Hematopoietic multipotent progenitor cell treated with erythropoietin and hydrocortisone succinate and interleukin-3 and kit ligand, for 15 days (in vitro differentiated cells): ENCODE results near the gene ASXL2.

Experiments
- DNase-seq: peaks from one replicate; pipeline ENCODE4 v3.0.0-alpha.2; 2015; ENCODE audit warnings: low spot score

ASXL2 gene

DNA sequence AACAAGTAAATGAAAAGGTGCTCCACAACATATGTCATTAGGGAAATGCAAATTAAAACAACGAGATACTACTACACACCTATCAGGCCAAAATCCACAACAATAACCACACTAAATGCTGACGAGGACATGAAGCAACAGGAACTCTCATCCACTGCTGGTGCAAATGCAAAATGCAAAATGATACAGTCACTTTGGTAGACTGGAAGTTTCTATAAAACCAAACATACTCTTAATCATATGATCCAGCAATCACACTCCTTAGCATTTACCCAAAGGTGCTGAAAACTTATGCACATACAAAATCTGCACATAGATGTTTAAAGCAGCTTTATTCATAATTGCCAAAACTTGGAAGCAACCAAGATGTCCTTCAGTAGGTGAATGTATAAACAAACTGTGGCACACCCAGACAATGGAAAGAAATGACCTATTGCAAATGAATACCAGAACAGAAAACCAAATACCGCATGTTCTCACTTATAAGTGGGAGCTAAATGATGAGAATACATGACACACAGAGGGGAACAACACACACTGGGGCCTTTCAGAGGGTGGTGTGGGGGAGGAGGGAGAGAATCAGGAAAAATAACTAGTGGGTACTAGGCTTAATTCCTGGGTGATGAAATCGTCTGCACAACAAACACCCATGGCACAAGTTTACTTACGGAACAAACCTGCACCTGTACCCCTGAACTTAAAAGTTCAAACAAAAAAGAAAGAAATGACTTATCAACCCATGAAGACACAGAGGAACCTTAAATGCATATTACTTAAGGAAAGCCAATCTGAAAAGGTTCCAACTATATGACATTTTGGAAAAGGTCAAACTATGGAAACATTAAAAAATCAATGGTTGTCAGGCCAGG is 80.4 kb downstream of the ASXL2 start:
- DNase-seq, result no peak

DNA sequence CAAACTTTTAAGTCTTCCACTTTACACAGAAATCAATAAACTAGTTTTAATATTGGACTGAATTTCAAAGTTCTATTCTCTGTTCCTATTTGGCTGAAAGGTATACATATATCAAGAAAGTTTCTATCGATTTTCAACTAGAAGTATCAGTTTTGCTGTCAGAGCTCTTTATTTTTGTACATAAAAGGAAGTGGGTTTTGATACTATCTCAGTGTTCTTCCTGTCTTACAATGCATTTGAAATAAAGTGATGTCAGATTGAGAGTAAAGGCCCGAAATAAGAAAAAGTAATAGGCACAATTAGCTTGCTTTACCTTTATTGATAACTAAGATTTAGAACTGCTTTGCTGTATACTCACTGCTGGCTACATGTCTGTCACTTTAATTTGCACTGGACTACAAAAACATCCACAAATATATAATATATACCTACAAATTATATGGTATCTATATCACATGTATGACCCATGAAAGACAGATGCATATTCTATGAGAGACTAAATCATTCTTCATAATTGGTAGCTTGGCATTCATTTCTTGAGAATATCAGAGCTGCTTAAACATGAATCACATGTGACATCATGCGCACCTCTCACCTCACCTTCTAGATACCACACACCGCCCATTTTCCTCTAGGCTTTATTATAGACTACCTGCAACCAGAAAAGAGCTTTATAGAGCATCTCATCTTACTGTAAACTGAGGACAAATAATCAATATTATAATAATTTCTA is 83.6 kb downstream of the ASXL2 start:
- no peak for DNase-seq

DNA sequence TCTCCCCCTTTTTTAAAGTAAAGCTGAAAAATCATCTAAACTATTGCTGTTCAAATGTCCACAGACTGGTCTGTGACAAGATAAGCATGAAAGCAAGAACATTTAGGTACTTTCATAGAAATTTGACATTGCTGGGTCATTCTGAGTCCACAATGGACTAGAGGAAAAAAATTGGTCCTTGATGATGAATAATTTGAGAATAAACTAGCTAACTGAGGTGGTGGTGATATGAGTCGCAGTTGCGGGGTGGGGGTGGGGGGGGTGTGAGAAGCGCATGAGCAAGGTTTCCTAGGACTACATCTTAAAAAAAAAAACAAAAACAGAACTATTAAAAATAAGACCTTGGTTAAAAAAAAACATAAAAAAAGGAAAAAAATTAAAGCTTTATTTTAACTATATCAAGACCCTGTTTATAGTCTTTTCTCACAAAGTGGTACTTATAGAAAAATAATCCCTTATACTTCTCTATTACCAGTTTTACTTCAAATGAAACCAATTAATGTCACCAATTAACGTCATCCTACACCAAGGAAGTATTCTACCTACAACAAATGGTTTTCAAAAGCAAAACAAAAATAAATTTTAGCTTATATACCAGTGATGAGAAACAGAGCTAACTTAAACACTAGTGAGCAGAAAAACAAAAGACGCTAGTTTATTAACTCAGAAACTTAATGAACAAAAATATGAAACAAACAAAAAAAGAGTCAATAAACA is 88.1 kb downstream of the ASXL2 start:
- DNase-seq, result no peak

DNA sequence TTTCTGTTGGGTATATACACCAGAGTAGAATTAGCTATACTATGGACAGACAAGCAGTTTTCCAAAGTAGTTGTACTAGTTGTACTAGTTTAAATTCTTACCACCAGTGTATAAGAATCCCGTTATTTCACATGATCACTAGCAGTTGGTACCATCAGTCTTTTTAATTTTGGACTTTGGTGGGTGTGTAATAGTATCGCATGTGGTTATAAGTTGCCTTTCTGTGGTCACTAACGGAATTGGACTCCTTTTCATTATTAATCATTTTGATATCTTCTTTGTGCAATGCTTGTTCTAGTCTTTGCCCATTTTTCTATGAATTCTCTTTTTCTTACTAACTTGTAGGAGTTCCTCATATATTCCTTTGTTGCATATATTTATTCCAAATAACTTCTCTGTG is 89.8 kb downstream of the ASXL2 start:
- DNase-seq, result no peak

DNA sequence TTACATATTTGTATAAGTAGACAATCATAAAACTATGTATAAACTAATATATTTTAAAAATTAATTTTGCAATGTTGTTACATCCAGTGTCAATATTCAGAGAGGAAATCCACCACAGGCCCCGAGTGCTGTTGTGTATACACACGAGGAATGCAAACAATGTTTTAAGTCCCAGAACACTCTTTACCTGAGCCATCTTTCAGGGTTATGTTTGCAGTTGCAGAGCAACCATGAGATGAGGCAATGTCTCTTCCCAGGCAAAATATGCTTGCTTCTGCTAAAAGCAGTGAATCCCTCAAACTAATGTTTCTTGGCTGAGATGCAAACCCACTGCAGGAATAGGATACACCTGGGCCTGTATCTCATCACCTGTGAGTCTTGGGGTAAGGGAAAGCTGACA is 91.3 kb downstream of the ASXL2 start:
- DNase-seq, result no peak

DNA sequence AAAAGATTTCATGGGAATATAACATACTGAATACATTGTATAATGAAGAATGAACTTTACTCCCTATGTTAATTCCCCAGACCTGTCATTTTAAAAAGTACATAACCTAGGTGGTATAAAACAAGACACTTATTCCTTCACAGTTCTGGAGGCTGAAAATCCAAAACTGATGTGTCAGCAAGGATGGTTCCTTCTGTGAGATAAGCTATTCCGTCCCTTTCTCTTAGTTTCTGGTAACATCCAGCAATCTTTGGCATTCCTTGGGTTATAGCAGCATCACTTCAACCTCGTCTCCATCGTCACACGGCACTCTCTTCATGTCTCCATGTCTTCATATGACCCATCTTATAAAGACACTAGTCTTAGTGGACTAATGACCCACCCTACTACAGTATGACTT is 93.9 kb downstream of the ASXL2 start:
- no peak for DNase-seq

DNA sequence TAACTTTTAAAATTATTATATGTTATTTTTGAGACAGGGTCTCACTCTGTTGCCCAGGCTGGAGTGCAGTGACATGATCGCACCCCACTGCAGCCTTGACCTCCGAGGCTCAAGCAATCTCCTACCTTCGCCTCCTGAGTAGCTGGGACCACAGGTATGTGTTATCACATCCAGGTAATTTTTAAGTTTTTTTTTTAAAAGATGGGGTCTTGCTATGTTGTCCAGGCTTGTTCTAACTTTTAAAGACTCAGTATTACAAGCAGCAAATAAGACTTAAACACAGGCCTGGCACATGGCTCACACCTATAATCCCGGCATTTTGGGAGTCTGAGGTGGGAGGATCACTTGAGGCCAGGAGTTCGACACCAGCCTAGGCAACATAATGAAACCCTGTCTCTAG is 101.2 kb downstream of the ASXL2 start:
- no peak for DNase-seq

DNA sequence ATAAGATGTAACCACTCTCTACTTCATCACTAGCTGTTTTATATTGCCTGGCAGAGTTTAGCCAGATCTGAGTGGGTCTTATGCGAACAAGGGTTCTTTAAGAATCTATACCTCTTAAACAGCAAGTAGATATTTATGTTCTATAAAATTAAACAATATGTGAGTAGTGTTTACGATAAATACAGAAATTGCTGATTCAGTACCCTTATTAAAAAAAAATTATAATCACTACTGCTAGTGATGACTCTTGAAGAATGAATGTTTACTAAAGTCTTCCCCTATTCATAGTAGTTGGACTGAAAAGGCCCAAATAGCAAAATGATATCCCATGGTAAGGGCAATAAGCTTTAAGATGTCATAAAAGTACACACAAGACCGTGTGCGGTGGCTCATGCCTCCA is 106.2 kb downstream of the ASXL2 start:
- DNase-seq, result no peak

DNA sequence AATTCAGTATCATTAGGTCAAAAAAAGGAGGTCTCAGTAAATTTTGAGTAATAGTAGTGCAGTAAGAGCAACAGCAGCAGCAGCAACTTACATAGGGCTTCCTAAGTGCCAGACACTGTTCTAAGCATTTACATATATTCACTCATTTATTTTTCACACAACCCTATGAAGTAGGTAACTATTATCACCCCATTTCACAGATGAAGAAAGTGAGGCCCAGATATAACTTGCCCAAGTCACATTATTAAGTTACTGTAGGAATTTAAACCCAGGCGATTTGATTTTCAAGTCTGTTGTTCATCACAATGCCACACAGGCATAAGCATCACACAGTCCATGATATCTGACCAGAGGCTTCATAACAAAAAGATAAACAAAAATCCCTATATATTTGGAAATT is 114.7 kb downstream of the ASXL2 start:
- no peak for DNase-seq

DNA sequence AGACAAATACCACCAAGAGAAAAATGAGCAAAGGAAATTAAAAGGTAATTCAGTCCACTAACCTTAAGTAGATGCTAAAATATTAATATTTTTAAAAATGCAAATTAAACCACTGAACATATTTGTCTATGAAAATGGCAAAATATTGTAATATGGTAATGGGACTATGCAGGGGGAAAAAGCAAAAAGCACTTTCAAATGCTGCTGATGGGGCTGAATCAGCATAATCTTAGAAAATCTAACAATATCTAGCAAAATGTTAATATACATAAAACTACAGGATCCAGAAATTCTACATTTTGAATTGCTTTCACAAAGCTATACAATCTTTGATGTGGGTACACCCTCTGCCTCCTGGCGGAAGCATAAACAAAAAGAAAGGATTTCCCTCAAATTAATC is 118.0 kb downstream of the ASXL2 start:
- DNase-seq, result no peak

DNA sequence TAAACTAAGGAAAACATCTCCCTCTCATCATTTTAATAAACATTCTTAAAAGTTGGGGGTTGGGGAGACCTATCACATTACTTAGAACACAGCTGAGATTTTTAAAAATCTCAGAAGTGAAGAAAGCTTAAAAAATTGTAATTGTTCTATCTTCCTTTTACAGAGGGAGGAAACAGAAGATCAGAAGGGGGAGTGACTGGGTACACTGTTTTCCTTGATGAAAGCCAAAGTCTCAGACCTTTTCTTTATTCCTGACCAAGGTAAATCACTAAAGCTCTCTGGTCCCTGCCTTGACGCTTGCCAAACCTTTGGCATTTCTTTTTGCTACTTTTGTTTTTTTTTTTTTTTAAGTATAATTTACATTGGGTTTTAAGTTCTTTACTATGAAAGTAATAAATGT is 119.9 kb downstream of the ASXL2 start:
- DNase-seq, result no peak

DNA sequence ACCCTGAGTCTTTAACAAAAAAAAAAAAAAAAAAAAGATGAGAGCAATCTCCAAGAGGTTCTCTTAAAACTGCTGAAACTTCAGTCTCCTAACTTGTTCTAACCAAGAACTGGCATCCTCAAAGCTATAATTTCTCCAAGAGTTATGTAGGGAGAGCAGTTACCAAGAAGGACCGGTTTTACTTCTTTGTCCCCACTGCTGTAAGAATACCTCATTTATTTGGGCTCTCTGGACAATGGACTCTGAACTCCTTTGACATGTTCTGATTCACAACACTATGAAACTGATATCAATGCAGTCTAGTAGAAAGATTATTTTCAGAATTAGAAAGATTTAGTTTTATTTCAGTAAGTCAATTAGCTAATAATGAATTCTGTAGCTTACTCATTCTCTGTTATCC is 120.4 kb downstream of the ASXL2 start:
- DNase-seq, result no peak

DNA sequence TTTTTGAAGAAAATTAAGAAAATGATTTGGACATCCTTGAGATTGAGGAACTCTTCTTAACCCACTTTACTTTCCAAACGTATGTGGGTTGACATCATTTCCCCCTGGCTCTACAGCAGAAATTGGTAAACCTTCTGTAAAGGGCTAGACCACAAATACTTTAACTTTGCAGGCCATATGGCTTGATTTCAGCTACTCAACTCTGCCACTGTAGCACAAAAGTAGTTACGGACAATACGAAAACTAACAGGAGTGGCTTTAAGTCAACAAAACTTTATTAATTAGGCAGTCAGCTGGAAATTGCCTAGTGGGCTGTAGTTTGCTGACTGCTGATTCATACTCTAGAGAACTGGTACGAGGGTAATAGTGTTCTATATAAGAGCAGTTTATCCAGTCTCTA is 121.8 kb downstream of the ASXL2 start:
- no peak for DNase-seq

DNA sequence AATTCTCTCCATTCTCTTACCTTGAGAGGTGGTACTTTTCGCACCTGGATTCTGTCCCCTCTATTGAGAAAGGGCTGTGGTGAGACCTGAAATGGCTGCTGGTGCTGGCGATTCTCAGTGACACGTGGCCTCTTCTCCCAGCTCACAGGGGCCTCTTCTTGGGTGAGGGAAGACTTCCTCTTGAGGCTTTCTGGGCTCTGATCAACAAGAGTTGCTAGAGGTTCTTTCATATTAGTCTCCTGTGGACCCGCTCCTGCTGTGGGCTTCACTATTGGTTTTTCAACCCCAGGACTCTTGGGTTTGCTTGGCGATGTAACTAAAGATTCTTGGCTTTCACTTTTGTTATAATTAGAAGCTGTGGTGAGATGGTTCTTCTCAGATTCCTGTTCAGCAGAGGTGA is 128.6 kb downstream of the ASXL2 start:
- DNase-seq, result no peak

DNA sequence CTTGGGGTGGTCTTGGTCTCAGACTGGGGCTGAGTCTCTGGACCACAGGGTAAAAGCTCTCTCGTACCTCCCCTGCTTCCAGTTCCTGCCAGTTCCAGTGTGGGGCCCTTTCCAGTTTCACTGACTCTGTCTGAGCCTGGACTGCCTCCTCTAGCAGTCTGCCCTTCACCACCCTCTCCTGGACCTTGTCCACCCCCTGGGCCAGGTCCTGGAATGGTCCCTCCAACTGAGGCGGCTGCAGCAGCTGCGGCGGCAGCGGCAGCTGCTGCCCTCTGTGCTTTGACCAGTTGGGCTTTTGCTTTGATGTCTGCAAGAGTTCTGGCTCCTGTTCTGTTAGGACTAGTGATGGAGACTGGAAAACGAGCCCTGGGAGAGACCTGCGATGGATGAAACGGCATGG is 134.2 kb downstream of the ASXL2 start:
- no peak for DNase-seq

DNA sequence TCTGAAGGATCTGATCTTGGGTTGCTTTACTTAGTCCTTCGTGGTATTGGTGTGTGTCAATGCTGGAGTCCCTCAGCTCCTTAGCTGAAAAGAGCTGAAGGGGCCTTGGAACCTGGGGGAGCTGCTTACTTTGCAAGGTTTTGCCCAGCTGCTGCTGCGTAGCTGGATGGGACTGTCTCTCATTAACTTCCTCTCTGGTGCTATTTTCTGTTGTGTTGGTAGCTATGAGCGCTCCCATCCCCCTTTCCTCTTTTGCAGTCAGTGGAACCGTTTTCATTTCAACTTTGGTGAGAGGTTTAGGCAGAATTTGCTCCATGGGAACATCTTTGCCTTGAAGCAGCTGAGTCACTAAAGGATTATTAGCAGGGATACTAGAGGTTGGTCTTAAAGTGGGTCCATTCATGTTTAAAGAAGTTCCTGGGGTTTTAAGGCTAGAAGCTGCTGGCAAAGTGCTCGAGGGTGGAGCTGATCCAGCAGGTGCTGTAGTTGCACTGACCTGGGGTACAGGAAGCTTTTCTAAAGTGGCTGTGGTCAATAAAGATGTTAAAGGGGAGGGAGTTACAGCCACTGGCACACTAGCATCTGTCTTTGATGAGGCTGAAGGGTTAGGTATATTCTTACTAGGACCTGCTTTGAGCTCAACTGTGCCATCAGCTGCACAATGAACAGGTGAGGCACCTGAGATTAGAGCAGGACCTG is 135.0 kb downstream of the ASXL2 start:
- DNase-seq, result no peak

DNA sequence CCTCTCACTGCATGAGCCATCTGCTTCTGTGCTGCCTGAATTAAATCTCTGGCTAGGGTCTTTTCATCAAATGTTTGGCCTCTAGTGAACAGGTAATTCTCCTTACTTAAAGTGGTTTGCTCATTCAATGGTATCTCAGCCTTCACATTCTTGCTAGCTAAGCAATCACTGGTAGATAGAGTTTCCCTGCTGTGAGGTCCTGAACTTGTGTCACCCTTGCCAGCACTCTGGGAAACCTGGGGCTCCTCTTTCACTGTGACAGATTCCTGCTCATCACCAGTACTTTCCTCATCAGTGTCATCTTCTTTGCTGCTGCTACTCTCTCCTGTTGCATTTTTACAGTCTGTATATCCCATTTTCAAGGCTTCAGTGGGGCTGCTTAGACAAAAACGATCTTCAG is 135.8 kb downstream of the ASXL2 start:
- no peak for DNase-seq

DNA sequence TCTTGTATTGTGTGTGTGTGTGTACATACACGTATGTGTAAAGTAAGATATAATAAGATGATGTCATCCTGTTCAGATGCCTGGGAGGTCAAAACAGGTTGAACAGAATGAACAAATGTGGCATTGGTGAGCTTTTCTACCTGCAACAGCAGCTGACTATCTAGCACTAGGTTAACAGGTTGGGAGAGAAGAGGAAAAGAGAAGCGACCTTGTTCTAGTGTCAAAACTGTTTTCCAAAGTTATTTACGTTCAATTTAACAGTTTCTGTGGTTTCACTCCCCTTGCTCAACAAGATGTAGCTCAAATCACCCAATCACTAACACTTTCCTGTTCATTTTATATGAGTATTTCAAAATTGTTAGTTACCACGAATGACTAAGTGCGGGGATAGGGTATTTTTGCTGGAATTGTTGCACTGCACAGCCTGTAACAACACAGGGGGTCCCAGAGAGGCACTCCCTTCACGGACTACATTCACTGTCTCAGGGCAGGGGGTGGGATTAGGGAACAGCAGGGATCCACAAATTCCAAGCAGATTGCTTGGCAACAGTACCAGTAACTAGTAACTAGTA is 137.4 kb downstream of the ASXL2 start:
- DNase-seq, result no peak

DNA sequence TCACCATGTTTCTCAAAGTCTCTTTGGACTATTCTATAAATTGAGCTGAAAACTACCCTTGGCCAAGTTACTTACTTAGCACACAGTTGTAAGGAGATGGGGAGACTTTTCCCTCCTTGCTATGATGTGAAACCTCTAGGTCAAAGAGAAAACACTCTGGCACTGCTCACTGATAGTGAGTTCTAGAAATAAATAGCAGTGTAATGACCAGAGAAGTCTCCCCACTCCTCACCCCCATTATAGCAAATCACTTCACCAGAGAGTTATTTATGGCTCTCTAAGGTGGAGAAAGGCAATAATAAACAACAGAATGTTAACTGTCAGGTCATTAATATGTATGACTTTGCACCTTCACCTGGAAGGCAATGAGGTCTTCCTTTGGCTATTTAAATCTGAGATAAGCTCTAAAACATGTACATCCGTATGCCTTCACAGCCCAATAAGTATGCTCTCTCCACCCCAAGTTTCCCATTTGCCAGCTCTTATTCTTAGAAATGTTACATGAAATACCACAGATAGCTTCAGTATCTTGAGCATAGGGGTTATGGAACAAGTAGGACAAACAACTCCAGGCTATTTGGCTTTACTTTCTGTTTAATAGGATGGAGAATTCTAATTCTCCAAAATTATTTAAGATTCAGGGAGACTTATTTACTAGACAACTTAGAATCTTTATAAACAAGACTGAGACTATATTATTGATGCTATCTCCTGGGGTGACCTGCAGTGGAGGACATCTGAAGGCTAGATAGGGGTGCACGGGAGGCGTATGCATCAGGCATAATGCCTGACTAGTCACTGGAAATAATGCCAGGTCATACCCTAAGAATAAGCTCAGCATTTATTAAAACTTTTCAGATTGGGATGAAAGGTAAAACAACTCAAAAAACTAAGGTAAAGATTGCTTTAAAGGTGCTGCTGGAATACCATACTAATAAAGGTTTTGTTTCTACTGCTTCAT is 139.6 kb downstream of the ASXL2 start:
- no peak for DNase-seq

DNA sequence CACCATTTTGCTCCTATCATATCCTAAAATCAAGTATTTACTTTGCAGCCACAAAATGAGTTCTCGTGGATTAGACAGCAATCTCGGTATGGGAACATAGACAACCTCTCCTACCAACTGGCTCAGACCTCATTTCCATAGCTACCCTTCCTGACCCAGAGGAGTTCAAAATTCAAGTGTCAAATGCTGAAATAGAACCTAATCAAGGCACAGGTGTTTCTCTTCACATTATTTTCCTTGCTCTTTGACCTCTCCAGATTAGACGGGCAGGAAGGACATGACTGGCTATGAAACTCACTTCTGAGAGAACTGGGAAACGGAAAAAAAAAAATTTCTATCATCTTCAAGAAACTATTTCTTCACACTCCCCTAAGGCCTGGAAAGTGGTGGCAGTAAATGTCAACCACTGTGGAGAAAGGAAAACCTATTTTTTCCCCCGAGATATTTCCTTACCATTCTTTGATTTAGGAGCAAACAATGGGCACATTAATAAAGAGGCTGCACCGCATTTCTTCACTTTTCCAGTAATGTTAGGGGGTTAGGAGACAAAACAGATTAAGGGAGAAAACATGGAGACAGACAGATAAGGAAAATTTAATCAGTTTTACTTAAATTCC is 141.3 kb downstream of the ASXL2 start:
- DNase-seq, result no peak
